Measurements from ENCODE around the gene GAREM2.

DNA sequence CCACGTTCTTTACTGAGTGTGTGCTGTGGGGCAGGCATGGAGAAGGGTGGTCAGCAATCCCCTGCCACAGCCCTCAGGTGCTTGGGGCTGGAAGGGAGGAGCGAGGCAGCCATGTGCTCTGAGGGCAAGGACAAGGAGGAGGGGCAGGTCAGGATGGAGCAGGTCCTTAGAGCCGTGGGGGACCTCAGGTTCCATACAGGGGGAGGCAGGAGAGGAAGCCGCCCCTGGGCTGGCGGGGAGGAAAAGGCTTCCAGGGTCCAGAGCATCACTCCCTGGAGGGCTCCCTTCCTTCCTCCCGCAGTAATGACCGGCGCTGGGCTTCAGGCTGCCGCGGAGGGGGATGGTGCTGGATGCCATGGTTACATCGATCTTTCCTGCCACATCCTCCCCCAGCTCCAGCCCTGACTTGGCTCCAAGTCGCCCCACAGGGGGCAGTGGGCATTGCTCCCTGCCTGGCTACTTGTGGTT is 6.6 kb downstream of the GAREM2 start:
- TF ChIP-seq, protein P1, sequence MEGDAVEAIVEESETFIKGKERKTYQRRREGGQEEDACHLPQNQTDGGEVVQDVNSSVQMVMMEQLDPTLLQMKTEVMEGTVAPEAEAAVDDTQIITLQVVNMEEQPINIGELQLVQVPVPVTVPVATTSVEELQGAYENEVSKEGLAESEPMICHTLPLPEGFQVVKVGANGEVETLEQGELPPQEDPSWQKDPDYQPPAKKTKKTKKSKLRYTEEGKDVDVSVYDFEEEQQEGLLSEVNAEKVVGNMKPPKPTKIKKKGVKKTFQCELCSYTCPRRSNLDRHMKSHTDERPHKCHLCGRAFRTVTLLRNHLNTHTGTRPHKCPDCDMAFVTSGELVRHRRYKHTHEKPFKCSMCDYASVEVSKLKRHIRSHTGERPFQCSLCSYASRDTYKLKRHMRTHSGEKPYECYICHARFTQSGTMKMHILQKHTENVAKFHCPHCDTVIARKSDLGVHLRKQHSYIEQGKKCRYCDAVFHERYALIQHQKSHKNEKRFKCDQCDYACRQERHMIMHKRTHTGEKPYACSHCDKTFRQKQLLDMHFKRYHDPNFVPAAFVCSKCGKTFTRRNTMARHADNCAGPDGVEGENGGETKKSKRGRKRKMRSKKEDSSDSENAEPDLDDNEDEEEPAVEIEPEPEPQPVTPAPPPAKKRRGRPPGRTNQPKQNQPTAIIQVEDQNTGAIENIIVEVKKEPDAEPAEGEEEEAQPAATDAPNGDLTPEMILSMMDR (IDR thresholded peaks at IDR 0.05; ENCODE audit: insufficient read depth, low read length) = no peak
- TF ChIP-seq GABPA (IDR thresholded peaks at IDR 0.05; ENCODE audit: low read depth) = no peak
